Right hindlimb (tissue), 1 donor: ENCODE data around the gene SULT2B1.
"Not testable (repeated sequence)": the region's sequence is repeated elsewhere in the genome, so short reads cannot be mapped to it uniquely, and the experiment has no call there.

Experiments
- DNase-seq: peaks from one replicate; pipeline ENCODE4 v3.0.0-alpha.2; 2018

The SULT2B1 gene

DNA sequence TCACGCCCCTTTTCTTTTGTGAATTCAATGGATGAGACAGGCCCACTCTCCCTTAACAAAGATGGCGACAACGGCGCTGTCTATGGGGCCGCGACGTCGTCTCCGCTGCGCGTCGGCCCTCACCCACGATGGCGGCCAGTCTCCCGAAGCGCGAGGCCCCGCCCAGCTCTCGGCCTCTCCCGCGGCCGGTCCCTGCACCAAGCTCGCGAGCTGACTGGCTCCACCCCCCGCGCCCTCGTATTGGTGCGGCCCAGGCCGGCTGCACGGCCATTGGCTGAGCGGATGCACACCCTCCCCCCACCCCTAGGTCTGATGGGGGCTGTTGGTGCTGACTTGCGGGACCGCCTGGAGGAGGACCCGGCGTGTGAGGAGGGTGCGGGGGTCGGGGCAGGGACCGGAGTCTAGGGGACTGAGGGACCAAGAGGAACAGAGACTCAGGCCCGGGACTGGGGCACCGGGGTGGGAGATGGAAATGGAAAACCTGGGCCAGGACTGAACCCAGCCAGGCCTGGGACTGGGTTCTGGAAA is 72.2 kb downstream of the SULT2B1 start:
- DNase-seq: peak; percentile 99

DNA sequence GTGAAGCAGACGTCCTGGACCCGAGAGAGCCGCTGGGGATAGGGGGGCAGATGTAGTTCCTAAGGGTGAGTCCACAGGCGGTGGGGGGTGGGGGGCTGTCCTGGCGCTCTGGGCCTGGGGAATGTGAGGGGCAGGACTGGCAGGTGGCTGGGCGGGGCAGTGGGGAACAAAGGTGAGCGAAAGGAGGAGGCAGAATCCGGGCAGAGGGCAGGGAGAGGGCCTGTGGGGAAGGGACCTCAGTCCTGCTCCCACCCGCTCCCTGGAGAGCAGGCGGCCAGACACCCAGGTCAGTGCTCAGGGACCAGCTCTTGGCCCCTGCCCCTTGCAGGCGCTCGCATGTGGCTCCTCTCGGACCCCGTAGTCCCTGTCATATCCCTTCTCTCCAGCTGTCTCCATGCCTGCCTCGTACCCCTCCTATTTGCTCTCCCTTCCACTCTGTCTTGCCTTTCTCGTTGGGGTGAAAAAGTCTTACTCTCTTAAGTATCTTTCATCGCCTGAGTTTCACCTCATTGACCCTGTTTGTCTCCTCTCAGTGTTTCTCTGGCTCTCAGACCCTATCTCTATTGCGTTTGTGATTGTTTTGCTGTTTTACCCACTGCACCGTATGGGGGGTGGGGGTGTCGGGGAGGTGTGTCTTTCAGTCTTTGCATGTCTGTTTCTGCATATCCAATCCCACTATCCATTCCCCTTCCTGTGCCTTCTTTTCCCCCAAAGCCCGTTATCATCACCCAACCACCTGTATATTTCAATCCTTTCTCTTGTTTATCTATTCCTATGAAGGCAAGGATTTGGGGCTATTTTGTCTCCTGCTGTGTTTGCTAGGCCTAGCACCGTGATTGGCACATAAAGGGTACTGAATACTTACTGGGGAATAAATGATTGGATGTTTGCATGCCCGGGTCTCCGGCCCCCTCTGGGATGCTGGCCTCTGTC is 73.1 kb downstream of the SULT2B1 start:
- peak; percentile 27 for DNase-seq

DNA sequence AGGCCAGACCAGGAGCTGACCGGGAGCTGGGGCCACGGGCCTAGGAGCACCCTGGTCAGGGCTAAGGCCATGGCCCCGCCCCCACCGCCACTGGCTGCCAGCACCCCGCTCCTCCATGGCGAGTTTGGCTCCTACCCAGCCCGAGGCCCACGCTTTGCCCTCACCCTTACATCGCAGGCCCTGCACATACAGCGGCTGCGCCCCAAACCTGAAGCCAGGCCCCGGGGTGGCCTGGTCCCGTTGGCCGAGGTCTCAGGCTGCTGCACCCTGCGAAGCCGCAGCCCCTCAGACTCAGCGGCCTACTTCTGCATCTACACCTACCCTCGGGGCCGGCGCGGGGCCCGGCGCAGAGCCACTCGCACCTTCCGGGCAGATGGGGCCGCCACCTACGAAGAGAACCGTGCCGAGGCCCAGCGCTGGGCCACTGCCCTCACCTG is 73.9 kb downstream of the SULT2B1 start:
- peak; percentile 36 for DNase-seq

DNA sequence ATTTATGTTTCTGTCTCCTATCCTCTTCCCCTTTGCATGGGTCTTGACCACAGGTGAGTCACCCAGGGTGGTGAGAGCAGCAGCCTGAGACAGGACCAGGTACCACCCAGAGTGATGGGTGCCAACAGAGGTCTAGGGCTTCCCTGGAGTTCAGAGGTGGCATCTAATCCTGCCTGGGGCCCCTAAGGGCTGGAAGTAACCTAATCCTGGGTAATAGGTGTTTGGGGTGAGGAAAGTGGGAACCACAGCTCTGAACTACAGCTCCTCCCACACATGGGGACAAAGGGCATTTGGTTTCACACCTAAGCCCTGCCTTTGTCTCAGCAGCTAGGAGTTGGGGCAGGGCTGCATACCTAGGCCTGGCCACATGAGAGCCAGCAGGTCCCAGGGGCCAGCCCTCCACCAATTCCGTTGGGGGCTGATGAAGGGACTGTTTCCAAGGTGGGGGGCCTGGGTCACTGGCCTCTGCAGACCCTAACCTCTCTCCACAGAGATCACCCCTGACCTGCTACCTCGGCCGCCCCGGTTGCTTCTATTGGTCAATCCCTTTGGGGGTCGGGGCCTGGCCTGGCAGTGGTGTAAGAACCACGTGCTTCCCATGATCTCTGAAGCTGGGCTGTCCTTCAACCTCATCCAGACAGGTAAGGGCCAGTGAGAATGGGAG is 75.4 kb downstream of the SULT2B1 start:
- DNase-seq: peak; percentile 35

DNA sequence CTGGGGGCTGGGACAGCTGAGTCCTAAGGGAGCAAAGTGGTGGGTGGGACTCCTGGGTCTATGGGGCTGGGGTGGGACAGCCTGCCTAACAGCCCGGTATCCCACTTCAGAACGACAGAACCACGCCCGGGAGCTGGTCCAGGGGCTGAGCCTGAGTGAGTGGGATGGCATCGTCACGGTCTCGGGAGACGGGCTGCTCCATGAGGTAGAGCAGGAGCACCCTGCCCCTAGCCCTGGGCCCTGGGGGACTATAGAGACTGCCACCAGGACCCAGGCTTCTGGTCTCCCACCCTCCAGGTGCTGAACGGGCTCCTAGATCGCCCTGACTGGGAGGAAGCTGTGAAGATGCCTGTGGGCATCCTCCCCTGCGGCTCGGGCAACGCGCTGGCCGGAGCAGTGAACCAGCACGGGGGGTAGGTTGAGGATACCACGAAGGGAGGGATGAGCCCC is 75.9 kb downstream of the SULT2B1 start:
- peak; percentile 22 for DNase-seq

DNA sequence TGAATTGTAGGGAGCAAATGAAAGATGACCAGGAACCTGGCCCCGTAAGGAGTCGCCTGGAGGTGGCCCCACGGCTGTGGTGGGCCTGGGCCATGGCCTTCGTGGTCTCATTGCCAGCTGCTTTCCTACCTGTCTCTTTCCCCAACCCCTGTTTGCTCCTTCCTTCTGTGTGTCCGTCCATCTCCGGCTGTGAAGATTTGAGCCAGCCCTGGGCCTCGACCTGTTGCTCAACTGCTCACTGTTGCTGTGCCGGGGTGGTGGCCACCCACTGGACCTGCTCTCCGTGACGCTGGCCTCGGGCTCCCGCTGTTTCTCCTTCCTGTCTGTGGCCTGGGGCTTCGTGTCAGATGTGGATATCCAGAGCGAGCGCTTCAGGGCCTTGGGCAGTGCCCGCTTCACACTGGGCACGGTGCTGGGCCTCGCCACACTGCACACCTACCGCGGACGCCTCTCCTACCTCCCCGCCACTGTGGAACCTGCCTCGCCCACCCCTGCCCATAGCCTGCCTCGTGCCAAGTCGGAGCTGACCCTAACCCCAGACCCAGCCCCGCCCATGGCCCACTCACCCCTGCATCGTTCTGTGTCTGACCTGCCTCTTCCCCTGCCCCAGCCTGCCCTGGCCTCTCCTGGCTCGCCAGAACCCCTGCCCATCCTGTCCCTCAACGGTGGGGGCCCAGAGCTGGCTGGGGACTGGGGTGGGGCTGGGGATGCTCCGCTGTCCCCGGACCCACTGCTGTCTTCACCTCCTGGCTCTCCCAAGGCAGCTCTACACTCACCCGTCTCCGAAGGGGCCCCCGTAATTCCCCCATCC is 76.7 kb downstream of the SULT2B1 start:
- DNase-seq: peak; percentile 37

DNA sequence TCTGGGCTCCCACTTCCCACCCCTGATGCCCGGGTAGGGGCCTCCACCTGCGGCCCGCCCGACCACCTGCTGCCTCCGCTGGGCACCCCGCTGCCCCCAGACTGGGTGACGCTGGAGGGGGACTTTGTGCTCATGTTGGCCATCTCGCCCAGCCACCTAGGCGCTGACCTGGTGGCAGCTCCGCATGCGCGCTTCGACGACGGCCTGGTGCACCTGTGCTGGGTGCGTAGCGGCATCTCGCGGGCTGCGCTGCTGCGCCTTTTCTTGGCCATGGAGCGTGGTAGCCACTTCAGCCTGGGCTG is 77.3 kb downstream of the SULT2B1 start:
- no peak for DNase-seq

DNA sequence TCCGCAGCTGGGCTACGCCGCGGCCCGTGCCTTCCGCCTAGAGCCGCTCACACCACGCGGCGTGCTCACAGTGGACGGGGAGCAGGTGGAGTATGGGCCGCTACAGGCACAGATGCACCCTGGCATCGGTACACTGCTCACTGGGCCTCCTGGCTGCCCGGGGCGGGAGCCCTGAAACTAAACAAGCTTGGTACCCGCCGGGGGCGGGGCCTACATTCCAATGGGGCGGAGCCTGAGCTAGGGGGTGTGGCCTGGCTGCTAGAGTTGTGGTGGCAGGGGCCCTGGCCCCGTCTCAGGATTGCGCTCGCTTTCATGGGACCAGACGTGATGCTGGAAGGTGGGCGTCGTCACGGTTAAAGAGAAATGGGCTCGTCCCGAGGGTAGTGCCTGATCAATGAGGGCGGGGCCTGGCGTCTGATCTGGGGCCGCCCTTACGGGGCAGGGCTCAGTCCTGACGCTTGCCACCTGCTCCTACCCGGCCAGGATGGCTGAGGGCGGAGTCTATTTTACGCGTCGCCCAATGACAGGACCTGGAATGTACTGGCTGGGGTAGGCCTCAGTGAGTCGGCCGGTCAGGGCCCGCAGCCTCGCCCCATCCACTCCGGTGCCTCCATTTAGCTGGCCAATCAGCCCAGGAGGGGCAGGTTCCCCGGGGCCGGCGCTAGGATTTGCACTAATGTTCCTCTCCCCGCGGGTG is 77.8 kb downstream of the SULT2B1 start:
- peak; percentile 55 for DNase-seq

DNA sequence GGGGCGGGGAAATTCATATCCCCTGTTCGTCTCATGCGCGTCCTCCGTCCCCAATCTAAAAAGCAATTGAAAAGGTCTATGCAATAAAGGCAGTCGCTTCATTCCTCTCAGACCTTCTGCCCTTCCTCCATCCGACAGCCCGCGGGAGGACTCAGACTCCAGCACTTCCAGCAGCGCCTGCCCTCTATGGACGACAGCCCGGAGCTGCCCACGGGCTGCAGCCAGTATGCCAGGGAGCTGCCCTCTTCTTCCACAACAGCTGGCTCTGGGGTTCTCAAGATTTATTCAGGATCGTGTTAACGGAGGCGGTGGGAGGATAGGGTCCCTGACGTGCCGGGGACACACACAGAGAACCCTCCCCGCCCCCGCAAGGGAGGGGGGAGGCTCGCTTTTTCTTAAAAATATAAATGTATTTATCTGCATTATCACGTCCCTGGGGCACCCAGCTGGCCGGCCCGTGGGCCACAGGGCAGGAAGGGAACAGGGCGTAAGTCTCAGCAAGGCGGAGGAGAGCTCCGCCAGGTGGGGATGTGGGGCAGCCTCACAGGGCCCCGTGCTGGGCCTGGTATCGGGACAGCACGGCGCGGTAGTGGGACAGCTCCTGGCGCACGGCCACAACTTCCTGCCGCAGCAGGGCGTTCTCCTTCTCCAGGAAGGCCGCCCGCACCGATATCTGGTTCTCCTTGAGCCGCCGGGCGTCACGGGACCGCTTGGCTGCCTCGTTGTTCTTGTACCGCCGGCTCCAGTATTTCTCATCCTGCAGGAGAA is 78.5 kb downstream of the SULT2B1 start:
- DNase-seq: peak; percentile 78

DNA sequence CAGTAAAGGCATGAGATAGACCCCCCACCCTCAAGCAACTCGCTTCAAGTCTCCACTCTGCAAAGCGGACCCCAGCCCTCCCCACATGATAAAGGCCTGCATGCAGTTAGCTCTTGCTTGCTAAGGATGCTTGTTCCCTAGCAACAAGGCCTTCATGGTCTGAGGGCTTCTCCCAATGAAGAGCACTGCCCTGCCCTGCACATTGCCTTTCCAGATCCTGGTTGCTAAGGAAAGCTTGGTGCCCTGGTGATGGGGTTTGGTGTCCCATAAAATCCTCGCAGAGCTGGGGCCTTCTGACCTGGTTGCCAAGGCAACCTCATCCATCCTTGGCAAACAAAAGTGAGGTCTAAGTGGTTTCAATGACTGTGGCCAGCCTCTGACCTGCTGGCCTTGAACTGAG is 79.3 kb downstream of the SULT2B1 start:
- peak; percentile 36 for DNase-seq

DNA sequence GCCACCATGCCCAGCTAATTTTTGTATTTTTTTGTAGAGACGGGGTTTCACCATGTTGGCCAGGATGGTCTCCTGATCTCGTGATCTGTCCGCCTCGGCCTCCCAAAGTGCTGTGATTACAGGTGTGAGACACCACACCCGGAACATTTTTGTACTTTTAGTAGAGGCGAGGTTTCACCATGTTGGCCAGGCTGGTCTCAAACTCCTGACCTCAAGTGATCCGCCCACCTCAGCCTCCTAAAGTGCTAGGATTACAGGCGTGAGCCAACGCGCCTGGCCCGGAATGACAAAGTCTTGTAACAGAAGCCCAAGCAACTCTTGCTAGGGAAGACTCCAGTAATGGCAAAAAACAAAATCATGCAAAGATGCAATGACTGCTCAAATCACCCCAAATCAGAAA is 80.3 kb downstream of the SULT2B1 start:
- not testable (repeated sequence) for DNase-seq

DNA sequence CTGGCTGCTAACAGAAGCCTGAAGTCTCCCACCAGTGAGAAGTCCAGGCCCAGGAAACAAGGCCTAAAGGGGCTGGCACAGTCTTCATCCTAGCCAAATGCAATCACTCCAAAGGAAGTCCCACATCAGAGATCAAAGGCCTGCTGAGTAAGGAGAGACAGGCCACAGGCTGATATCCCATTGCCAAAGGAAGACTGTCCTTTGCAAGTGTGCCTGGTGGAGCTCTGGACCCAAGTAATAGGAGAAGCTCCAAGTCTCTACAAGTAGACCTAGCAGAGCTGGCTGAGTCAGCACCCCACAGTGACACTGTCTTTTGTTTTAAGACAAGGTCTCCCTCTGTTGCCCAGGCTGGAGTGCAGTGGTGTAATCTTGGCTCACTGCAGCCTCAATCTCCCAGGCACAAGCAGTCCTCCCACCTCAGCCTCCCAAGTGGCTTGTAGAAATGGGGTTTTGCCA is 80.7 kb downstream of the SULT2B1 start:
- peak; percentile 14 for DNase-seq

DNA sequence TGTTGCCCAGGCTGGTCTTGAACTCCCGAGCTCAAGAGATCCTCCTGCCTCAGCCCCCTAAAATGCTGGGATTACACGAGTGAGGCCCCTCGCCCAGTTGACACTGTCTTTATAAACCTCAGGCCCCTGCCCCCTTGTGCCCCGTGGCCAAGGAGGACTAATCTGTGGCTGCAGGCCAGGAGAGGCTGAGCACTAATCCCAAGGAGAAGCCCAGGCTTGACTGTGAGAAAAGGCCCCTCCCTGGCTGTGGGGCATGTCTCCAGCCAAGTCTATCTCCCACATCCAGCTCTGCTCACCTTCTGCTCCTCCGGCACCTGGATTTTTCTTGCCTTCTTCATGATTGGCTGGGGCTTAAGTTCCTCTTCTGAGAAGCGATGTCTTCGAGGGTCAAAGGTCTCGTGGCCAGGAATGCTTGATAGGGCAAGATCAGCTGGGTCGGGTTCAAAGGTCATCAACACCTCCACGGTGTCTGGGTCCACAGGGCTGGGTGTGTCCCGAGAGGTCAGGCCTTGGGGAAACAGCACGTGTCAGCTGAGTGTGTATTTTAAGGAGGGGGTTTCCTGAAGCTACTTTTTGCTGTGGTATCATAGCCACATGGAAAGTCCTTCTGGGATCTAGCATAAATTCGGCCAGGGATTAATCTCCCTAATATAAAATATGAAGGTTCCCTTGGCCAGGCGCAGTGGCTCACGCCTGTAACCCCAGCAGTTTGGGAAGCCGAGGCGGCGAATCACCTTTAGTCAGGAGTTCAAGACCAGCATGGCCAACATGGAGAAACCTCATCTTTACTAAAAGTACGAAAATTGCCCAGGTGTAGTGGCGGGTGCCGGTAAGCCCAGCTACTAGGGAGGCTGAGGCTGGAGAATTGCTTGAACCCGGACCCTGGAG is 81.4 kb downstream of the SULT2B1 start:
- DNase-seq: peak; percentile 33

DNA sequence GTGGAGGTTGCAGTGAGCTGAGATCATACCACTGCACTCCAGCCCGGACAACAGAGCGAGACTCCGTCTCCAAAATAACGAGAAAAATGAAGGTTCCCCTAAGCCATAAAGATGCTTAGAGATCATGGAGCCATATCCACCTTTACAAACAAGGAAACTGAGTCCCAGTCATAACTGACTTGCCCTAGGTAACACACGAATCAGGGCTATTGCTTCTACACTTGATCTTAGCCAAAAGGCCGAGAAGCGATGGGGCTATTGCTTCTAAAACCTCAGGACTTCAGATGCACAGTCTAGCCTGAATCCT is 82.0 kb downstream of the SULT2B1 start:
- no peak for DNase-seq

DNA sequence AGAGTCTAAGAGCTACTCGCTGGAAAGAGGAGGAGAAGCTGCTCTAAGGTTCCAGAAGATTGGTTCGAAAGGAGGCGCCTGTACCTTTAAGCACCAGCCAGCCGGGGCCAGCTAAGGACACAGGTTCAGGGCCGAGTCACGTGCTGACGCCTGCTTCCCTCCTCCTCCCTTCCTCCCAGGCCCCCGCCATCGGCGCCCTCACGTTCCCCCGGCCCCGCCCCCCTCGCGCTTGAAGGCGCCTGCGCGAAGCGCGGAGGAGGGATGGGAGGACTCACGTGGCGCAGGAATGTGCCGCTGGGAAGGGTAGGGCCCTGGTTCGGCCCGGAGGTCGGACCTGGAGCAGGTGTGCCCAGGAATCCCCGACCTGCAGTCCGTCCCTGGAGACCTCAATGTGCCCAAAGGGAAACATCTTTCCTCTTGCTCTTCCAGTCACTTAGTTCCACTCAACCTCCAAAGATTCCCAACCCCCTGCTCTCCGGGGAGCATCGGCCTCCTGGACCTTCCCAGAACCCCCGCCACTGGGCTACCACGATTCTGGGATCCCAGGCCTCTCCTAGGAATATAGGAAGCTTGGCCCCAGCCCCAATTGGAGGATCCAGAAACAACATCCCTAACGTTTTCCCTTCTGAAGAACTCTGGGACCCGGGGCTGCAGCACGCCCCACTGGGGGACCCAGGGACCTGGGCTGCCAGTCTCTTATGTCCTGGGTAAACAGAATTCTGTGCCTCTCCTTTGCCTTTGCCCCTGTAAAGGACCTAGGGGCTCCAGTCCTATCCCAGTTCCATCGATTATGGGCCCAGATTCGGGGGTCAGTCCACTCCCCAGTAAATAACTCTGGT is 82.7 kb downstream of the SULT2B1 start:
- peak; percentile 95 for DNase-seq

DNA sequence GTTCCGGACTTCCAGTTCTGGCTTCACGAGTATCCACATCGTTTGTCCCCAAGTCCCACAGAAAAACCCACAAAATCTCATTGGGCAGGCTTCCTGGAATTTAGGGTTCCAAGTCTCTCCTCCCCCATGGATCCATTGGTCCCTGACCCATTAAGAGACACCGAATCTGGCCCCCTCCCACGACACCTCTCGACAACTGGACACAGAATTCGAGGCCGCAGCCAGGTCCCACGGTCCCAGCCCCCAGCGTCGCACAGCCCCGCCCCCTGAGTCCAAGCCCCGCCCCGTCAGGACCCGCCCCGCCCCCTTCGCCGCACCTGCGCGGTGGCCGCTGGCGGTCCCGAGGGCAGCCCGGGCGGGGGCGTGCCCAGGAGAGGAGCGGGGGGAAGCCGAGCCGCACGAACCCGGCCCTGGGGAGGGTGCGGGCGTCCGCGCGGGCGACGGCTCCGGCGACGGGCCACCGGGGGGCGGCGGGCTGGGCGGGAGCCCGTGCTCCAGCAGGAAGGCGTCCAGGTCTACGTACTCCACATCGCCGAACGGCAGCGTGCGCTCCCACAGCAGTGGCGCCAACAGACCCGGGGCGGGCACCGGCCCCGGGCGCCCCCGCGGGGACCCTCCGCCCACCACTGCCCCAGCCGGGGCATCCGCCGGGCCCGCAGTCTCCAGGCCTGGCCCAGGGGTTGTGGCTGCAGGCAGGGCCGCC is 83.4 kb downstream of the SULT2B1 start:
- peak; percentile 65 for DNase-seq

DNA sequence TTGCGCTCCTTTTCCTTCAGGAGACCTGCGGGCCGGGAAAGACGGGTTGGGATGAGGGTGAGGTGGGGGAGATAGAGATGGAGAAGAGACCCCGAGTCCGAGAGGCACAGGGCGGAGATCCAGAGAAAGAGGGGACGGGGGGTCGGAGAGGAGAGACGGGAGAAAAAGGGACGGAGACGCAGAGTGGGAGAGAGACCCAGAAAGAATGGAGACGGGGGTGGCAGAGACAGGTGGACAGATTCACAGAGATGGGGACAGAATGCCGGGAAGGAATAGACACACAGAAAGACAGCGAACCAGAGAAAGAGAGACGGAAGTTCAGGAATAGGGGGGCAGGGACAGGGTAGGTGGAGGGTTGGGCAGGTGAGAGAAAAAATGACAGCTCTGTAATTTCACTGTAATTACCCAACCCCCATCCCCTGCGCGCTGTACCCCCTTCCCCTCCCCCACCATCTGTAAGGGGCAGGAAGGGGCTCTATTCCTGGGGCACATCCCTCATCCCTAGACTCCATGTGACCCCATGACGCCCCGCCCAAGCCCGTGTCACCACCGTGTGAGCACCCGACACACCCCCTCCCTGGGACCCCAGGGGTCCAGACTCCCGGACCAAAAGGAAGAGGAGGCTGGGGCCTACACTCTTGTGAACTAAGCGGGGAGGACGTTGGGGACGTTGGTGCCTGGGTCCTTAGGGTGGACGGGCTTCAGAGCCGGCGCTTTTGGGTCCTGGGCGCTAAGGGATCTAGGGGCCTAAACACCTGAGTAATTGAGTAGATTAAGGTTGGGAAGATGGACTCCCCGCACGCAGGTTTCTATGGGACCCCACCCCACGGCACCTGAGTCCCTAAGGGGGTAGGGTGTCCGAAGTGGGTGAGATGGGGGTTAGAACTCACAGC is 84.2 kb downstream of the SULT2B1 start:
- DNase-seq: peak; percentile 38
